ENCODE measurements around the gene TPCN2.

The TPCN2 gene

DNA sequence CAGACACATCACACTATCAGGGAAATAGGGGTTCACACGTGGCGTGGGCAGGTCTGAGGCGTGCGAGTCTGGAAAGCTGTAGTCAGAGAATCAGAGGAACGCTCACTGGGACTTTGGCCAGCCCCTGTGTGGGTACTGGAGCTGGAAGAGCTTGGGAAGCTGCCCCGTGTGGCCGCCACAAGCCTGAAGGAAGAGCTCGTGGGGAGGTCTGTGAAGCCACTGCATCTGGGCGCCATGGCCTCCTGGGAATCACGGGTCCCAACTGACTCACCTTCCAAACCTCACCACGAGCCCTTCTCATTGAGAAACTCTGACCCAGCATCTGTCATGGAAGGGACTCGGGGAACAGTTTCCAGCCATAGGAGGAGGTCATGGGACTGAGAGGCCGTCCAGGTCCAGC lies 29.8 kb upstream of the TPCN2 start:
- DNase-seq (ENCODE audit: insufficient read length, low spot score) (no peak), FAIRE-seq (no peak)
- TF ChIP-seq, protein P1, sequence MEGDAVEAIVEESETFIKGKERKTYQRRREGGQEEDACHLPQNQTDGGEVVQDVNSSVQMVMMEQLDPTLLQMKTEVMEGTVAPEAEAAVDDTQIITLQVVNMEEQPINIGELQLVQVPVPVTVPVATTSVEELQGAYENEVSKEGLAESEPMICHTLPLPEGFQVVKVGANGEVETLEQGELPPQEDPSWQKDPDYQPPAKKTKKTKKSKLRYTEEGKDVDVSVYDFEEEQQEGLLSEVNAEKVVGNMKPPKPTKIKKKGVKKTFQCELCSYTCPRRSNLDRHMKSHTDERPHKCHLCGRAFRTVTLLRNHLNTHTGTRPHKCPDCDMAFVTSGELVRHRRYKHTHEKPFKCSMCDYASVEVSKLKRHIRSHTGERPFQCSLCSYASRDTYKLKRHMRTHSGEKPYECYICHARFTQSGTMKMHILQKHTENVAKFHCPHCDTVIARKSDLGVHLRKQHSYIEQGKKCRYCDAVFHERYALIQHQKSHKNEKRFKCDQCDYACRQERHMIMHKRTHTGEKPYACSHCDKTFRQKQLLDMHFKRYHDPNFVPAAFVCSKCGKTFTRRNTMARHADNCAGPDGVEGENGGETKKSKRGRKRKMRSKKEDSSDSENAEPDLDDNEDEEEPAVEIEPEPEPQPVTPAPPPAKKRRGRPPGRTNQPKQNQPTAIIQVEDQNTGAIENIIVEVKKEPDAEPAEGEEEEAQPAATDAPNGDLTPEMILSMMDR (IDR thresholded peaks at IDR 0.05; ENCODE audit: insufficient read depth, missing control alignments): no peak

DNA sequence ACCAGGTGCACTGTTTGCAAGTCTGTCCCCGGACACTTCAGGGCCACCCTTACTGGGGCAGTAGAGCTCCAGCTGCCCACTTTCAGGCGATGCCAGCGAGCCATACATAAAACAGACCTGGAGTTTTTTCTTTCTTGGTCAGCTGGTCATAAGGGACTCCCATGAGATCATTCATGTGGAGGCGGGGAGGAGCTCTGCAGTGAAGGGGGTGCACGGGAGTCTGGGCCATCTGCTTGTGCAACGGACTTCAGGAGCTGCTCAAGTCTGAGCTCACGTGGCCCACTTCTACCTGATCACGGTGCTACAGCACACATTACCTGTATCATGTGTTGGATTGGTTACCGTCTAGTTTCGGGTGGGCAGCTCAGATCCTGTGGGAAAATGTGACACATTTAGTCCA lies 26.5 kb upstream of the TPCN2 start:
- TF ChIP-seq, protein P1 (IDR thresholded peaks at IDR 0.05; ENCODE audit: insufficient read depth, missing control alignments): no peak
- DNase-seq (ENCODE audit: insufficient read length, low spot score) (no peak), FAIRE-seq (no peak)

DNA sequence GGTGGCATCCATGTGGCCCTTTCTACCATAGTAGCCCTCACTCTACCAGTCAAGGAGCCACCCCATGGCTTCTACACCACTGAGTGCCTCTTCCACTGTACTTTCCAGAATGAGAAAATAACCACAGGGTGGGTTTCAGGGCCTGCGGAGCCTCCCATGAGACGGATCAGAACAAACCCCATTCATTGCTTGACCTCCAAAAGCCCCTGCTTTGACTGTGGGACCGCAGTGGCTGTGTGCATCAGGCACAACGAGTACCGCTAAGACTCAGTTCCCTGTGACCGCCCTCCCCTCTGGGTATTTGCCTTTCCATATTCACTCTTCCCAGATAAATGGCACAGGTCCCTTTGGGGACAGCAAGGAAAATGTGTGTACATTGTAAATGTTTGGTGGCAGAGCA lies 24.2 kb upstream of the TPCN2 start:
- DNase-seq (ENCODE audit: insufficient read length, low spot score) (no peak), FAIRE-seq (no peak)
- TF ChIP-seq, protein P1 (IDR thresholded peaks at IDR 0.05; ENCODE audit: insufficient read depth, missing control alignments): no peak

DNA sequence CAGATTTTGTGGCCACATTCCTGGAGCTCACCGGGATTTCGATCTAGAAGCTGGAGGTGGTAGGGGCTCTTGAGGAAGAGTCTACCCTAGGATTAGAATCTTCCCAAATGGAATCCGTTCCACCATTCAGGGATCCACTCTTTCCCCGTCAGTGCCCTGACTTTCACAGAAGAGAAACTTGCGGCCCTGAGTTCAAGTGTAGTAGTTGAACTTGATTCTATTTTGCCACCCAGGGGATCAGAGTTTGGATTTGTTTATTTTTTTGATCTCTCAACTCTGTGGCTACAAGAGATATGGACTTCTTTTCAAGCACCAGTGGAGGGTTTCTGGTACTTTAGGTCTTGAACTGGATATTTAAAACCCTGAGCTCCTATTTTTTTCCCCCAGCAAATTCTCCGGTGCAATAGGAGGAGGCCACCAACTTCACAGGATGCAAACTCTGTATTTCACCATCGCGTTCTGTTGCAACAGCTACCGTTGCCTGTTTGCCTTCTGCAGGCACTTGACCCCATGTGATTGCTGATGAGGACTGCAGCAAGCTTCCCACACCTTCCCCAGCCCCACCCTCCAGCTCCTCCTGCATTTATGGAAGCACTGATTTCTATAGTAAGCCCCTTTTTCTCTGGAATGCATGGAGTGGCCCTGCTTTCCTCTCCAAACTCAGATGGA lies 20.9 kb upstream of the TPCN2 start:
- FAIRE-seq: no peak
- DNase-seq (ENCODE audit: insufficient read length, low spot score): no peak
- TF ChIP-seq, protein P1 (IDR thresholded peaks at IDR 0.05; ENCODE audit: insufficient read depth, missing control alignments): no peak

DNA sequence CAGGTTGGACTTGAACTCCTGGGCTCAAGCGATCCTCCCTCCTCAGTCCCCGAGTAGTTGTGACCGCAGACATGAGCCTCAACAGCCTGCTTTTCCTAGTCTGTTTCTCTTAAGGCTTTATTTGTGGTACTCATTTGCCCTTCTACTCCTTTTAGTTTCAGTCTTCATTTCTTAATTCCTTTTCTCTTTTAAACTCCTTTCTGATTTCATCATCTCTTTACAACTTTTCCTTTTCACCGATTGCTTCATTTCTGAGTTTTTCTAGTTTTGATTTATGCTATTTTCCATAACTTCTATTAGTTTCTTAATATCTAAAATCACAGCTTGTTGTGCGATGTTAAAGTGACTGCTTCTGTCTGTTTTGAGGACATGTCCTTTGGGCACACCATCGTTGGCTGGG lies 18.4 kb upstream of the TPCN2 start:
- DNase-seq (ENCODE audit: insufficient read length, low spot score) (no peak), FAIRE-seq (no peak)
- TF ChIP-seq, protein P1 (IDR thresholded peaks at IDR 0.05; ENCODE audit: insufficient read depth, missing control alignments): no peak

DNA sequence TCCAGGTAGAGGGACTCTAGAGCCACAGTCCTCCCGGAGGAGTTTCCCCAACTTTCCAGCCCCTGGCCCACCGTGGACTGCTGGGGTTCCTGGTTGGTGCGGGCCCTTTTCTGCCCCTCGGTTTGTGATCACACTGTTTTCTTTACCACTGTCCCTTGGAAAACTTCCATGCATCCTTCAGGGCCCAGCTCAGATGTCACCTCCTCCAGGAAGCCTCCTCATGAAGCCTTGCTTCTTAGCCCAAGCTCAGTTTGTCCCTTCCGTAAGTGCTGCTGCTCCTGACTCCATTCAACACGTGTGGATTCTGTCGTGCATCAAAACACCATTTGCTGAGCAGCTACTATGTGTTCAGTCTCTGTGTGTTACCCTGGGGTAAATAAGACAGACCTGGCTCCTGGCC lies 15.9 kb upstream of the TPCN2 start:
- TF ChIP-seq, protein P1 (IDR thresholded peaks at IDR 0.05; ENCODE audit: insufficient read depth, missing control alignments): no peak
- no peak for FAIRE-seq
- no peak for DNase-seq (ENCODE audit: insufficient read length, low spot score)

DNA sequence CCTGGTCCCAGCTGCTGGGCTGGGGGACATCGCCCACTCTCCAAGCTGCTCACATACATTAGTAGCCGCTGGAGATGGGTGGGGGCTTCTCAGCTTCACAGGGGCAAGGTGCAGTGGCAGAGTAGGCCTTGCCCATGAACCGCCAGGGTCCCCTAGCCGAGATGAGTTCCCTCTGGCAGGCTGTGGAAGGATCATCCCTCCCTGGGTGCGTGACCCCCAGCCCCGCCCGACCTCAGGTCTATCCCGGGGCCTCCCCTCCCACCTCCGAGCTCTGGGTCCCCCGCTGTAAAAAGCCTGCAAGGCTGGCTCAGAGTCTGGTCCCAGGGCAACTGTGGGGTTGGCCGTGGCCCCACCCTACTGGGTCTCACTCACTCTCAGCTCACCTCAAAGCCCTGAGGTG lies 15.3 kb upstream of the TPCN2 start:
- FAIRE-seq (no peak), DNase-seq (ENCODE audit: insufficient read length, low spot score) (no peak)
- TF ChIP-seq, protein P1 (IDR thresholded peaks at IDR 0.05; ENCODE audit: insufficient read depth, missing control alignments): no peak
